Gastrocnemius medialis (tissue), 4 donors: ENCODE measurements around the gene IMPACT.

Experiments used
- CTCF ChIP-seq, 5 experiments: fragments of 450-650 bp in 3 of 5; fragments of 200-600 bp in 2 of 5; sonication (generic) in 2 of 5; IDR thresholded peaks in 4 of 5; conservative IDR thresholded peaks in 1 of 5; 1 replicate in 4 of 5; 2 replicates in 1 of 5; pipeline ENCODE4 v1.5.1; 2016 to 2019; ENCODE audit warnings: antibody characterized with exemption in 5 of 5, mild to moderate bottlenecking in 3 of 5, moderate library complexity in 3 of 5
- POLR2A ChIP-seq, 2 donors: fragments of 450-650 bp; IDR thresholded peaks; one replicate each; pipeline ENCODE4 v1.6.1; 2017; ENCODE audit warnings: antibody characterized with exemption in 2 of 2, mild to moderate bottlenecking in 2 of 2, moderate library complexity in 2 of 2

- TF ChIP-seq CTCF (IDR thresholded peaks at IDR 0.05 in 4 of 5, conservative IDR thresholded peaks at IDR 0.05 in 1 of 5) (no peak), POLR2A (IDR thresholded peaks at IDR 0.05) (no peak)
Observed at GRCh38 chr18:24432618-24433017, 6.1 kb downstream of the IMPACT start.
